GM19099 (cell line): ENCODE measurements around the gene PDGFD.

Experiments used
- POLR2A ChIP-seq: IDR thresholded peaks from 3 replicates; pipeline ENCODE4 v1.6.1; 2011; ENCODE audit warnings: low read depth; ENCODE audit not compliant: insufficient read length; ENCODE audit errors: extremely low read depth

Gene PDGFD

DNA sequence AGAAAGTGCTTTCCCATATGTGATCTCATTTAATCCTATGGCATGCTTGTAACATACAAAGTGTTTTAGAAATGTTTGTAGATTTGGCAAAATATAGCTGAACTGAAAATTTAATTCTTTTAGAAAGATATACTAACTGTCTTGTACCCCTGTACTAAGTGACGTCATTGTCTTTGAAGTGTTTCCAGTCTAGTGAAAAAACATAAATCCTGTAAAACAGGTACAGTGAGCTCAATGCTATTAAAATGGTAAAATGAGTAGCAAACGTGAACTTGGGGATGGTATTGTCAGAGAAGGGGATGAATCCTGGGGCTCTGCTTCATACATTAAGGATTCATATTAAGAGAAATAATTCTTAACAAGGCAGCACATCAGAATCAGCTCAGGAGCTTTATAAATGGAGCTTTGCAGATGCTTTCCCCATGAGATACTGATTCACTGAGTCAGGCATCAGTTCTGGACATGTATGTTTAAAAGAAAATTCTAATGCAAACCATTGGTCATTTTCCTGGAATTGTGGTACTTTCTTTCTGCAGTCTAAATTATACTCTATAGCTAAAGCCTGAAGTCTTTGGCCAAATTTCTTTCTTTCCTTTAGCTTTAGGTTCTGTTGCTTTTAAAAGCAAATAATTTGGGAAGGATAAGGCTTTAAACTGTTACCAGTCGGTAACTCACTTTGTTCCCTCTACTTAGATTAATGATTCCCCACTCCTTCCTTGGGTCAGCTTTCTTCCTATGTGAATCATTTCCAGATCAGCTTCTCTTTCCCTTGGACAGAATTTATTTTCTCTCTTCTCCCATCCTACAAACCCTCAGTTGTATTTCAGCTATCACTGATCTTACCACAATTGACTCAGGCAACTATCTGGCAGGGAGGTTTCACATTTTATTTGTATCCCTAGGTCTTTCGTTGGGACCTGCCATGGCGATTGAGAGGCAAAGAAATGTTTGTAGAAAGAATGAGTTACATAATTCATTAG lies 185.0 kb downstream of the PDGFD start:
- TF ChIP-seq POLR2A, result no peak

DNA sequence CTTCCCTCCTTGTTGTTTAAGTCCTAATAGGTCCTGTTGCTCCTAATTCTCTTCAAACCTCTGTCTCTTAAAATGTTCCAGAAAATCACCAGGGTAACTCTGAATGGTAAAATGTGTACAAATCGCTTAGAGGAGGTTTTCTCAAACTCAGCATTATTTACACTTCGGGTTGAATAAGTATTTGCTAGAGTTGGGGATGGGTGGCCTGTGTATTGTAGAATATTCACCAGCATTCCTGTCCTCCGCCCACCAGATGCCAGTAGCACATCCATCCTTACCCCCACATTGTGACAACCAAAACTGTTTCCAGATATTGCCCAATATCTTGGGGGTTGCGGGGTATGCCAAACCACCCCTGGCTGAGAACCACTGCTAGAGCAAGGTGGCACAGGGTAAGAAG lies 191.9 kb downstream of the PDGFD start:
- no peak for TF ChIP-seq POLR2A

DNA sequence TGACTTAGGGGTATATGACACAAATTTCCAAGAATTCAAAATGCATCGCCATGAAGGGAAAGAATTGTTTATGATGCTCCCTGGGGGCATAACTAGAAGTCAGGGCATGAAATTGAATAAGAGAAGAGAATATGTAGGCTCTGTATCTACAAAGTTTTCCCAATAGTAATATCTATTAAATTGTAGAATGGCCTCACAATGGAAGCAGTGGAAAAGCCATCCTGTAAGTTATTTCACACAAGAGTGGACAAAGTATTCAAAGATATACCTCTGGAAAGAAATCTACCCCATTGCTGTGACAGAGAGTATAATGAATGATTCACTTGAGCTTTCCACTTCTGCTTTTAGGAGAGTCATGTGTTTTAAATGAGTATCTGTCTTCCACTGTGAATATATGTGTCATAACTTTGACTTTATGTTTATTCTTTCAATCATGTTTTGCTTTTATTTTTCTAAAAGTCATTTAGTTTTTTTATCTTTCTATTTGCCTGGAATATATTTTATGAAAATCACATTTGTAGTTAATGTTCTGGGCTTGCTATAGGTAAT lies 193.2 kb downstream of the PDGFD start:
- no peak for TF ChIP-seq POLR2A

DNA sequence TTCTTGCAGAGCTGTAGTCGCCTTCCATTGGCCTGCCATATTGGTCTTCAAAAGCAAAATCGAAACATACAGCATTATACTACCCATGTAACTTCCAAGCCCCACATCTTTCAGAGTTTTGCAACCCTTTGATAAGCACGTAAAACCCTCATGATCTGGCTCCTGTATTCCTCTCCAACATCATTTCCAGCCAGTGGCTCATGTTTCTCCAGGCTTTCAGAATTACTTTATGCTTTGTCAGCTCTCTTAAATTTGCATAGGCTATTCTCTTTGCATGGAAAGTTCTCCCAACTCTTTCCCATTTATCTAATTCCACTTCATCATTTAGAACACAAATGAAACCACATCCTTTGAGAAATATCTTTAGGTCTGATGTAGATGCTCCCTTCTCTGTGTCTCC lies 195.3 kb downstream of the PDGFD start:
- no peak for TF ChIP-seq POLR2A

DNA sequence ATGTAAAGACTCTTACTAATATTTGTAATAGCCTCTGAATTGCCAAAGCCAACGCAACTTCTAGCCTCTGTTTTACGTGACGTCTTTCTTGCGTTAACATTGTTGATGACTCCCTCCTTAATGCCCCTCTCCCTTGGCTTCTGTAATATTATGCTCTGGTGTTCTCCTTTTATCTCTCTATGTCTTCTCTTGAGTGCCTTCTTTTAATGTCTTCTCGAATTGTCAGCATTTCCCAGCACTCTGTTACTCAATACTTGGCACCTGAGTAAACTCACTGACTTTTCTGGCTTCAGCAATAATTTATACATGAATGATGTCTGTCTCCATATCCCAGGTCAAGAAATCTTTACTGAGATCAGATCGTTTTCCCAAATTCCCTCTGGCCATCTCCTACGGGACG lies 196.0 kb downstream of the PDGFD start:
- TF ChIP-seq POLR2A, result no peak

DNA sequence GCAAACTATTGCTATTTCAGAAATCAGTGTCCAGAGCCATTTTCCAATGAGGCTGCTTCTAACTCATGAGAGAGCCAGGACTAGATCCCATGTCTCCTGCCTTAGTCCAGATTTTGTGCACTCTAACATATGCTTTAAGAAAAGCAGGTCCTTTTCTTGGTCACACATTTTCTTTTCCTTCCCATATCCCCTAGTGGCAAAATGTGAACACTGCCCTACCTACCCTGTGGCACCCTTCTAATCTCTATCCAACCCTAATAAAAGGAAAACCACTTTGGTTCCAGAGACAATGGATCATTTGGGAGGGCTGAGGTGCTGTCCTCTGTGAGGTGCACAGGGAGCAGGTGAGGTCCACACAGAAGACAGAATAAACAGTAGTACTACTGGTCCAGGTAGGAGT lies 199.6 kb downstream of the PDGFD start:
- TF ChIP-seq POLR2A, result no peak

DNA sequence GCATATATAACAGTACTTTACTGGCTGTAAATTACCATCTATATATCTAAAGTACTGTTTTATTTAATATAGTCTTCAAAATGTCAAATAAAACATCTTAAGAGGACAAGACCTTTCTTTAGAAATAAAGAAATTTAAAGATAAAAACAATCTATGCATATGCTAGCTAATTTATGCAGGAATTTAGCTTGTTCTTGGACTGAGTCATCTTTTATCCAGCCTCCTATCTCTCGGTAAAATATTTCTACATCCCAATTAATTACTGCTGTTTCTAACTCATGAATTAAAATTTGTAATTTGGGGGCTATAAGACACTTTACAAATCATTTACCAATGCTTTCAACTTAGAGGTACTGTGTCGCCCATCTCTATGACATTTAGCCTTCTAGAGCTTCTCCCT lies 200.3 kb downstream of the PDGFD start:
- no peak for TF ChIP-seq POLR2A

DNA sequence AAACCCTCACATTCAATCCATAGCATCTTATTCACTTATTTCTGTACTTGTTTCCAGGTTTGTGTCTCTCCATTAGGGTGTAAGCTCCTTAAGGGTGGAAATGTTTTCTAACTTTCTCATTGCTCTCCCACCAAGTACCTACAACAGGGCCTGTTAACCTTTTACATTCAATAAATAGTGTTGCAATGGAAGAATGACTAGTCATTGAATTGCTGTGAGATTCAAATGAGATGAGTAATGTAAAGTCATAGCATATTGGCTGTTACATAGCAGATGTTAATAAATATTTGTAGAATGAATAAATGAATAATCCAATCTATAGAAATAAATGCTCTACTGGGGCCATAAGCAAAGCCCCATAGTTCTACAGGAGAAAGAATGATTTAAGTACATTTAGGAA lies 202.9 kb downstream of the PDGFD start:
- no peak for TF ChIP-seq POLR2A

DNA sequence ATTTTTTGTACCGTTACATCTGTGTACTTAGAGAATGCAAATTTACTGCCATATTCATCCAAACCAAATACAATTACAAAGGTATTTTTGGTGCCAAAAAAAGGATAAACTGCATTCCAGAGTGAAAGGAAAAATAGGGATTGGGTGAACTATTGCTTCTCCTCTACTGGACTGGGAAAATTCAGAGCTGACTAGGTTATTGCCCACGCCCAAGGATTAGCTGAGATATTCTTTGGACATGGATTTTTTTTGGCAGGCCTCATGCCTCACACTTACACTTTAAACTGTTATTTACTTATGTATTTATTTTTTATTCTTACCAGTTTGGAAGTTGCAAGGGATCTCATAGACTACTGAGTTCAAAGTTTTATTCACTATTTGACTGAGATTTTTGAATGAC lies 203.8 kb downstream of the PDGFD start:
- TF ChIP-seq POLR2A, result no peak

DNA sequence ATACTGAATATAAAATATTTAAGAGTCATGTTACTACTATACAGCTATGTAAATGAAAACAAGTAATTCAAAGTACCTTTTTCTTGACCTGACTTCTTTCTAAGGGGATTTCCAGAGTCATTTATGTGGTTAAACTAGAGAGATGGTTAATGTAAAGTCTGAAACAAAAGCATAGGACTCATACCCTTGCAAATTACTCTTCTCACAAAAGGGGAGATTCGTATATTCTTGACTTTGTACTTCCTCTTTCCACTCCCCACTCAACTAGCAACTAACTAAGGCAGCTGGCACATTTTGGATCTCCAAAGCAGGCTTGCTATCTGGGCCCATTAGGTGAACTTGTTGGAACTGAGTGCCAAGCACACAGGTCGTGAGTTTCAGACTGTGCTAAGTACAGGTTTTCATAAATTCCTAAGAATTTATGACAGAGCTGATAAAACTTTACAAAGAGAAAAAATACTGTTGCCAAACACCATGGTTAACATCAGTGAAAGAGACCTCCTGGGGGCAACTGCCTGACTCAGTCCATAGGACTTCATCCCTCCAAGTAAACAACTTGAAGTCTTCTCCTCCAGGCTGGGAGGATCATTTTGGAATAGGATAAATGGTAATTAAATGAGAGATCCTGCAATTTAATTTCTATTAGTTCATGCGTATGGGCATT lies 204.5 kb downstream of the PDGFD start:
- TF ChIP-seq POLR2A, result no peak

DNA sequence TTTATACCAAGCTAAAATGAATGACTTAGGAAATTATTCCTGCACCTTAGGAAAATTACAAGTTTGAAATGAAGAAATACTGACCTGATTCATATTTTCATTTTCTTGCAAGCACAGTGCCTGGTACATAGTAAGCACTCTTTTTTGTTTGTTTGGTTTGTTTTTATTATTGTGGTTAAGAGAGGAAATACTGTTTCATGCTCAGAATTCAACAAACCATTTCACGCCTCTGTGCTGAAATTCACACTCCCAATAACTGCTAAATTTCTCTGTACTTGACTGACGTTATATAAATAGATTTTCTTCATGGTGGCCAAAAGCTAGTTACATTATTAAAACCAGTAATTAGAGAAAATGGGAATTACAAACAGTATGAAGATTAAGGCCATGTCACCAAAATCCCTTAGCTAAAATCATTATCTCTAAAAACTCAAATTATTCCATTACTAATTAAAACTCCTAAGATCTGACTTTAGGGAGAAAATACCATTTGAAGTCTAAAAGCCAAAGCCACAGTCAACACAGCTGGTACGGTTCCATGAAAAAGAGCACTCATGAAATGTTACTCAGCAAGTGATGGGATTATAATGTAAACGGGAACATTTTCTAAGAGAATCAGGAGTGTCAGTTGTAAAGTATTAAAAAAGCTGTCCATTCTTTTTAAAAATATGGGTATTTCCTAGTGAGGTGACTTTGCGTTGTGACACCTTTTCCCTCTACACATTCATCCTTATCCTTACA lies 205.3 kb downstream of the PDGFD start:
- no peak for TF ChIP-seq POLR2A

DNA sequence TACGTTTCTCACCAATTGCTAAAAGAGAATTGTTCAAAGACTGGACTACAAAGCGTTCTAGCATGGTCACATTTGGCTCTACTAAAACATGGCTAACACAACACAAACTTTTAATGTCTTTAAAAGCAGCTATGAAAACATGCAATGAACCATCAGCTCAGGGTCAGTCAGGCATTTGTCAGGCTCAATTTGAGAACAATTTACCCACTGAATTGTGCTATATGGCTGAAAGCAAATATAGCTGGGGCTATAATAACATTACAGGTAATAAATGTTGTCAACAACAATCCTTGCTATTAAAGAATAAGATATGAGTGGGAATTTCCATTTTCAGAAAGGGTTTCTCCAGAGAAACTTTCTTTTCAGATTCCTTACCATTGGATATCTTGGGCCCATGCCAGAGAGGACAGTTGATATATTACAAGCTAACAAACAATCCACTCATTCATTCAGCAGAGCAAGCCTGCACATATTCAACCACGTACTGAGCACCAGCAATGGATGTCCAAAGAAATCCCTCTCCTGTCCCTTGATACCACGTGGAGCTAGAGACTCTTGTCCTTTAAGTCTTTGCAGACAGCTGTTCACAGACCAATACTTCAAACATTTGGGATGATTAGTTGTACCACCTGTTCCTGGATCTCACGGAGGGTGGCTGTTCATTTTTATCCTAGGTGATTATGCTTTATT lies 210.0 kb downstream of the PDGFD start:
- TF ChIP-seq POLR2A, result no peak

DNA sequence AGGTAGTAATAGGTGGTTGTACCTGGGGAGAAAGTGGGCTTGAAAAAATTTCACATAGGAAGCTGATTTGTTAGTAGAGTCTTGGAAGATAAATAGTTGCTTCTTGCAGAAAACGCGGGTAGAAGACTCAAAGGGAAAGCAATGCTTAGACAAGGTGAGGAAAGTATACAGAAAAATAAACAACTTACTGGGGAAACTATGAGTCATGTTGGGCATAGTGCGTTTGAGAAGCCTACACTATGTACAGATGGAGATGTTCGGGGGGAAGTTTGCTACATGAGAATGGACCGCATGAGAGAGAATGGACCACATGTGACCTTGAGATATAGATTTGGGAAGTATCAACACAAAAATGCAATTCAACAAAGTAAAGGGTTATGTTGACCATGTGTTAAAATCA lies 214.2 kb downstream of the PDGFD start:
- TF ChIP-seq POLR2A, result no peak

DNA sequence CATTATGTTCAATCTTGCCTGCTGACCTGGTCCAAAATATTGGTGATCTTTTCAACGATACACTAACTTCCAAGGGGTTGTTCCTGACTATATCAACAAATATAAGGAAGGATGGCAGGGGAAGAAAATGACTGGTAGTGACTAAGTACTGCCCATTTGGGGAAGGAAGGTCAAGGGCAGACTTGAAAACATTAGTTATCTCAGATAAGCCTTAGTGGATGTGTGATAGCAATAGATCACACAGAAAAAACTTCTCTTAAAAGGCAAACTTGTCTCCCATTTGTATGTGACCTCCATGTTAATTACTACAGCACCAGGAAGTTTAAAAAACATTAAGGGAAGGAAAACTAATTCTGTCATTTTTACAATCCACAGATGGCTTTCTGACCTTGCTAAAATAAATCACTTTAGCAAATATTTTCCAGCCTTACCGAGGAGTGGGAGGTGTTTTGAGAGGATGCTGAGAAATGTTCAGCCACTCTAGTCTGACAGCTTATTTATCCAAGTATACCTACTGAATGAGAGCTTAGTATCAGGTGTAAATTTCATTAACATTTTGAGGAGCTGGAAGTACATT lies 215.7 kb downstream of the PDGFD start:
- no peak for TF ChIP-seq POLR2A
